GM19455 (cell line): ENCODE data around the gene ABRACL.

ENCODE experiments used
- ATAC-seq: cut with Tn5 transposase; IDR thresholded peaks from one replicate; pipeline ENCODE4 v1.9.1; 2021; ENCODE audit not compliant: unreplicated experiment

Gene ABRACL

GRCh38 chr6:139051396-139052060, 23.0 kb downstream of the ABRACL start:
- ATAC-seq, result no peak

GRCh38 chr6:139053382-139053781, 24.8 kb downstream of the ABRACL start:
- no peak for ATAC-seq

- ATAC-seq, result no peak
These were observed 25.5 kb downstream of the ABRACL start for GRCh38 chr6:139054001-139054400.

GRCh38 chr6:139055709-139056108, 27.2 kb downstream of the ABRACL start:
- no peak for ATAC-seq

GRCh38 chr6:139058029-139058428, 29.5 kb downstream of the ABRACL start:
- ATAC-seq, result no peak

- no peak for ATAC-seq
These were observed 31.8 kb downstream of the ABRACL start for GRCh38 chr6:139060332-139060731.

GRCh38 chr6:139062932-139063646, 34.5 kb downstream of the ABRACL start:
- ATAC-seq, result no peak

- ATAC-seq, result no peak
These were observed 36.6 kb downstream of the ABRACL start for GRCh38 chr6:139064981-139065665.

GRCh38 chr6:139066080-139066479, 37.5 kb downstream of the ABRACL start:
- ATAC-seq, result no peak

- ATAC-seq, result no peak
These were observed 40.3 kb downstream of the ABRACL start for GRCh38 chr6:139068846-139069245.

- ATAC-seq, result no peak
These were observed 44.6 kb downstream of the ABRACL start for GRCh38 chr6:139073118-139073517.

- ATAC-seq, result no peak
These were observed 50.5 kb downstream of the ABRACL start for GRCh38 chr6:139079018-139079417.

GRCh38 chr6:139080255-139080920, 51.8 kb downstream of the ABRACL start:
- ATAC-seq, result no peak

- no peak for ATAC-seq
These were observed 52.9 kb downstream of the ABRACL start for GRCh38 chr6:139081471-139081870.

- no peak for ATAC-seq
These were observed 53.8 kb downstream of the ABRACL start for GRCh38 chr6:139082370-139082769.

- no peak for ATAC-seq
These were observed 63.3 kb downstream of the ABRACL start for GRCh38 chr6:139091826-139092225.
